ENCODE results near the gene UTRN. TPM values are rescaled to one million over a fixed set of nuclear protein-coding genes. Genes with fewer than 3 reads are reported as not detected.

UTRN gene
- total and polyA plus RNA-seq, 12 donors = 11.4 to 109 (median 84.4) TPM

DNA sequence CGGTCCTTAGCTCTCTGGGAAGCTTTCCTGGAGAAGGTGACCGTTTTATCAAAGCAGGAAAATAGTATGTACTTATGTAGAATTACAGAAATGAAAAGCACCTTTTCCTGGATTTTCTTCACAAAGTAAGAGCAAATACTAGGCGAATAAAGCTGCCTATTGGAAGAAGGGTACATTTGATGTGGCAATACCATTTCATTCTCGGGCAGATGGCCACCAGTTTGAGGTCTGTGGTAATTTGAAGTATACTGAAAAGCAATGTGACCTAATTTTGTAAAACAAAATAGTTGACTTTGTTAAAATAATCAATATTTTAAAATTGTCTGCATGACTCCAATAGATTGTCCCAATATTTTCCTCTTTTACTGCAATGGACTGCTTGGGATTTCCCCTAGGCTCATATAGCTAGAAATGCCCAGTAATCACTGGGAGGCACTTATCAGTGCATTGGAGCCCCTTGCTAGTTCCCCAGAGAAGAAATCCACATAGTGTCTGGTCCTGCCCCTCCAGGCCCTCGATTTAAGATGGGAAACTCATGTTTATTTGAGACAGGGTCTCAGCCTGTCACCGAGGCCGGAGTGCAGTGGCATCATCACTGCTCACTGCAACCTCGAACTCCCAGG lies 7.4 kb upstream of the UTRN start:
- H3K36me3 ChIP-seq = no peaks in the 10 kb centered on the region
- TF ChIP-seq, protein P1, sequence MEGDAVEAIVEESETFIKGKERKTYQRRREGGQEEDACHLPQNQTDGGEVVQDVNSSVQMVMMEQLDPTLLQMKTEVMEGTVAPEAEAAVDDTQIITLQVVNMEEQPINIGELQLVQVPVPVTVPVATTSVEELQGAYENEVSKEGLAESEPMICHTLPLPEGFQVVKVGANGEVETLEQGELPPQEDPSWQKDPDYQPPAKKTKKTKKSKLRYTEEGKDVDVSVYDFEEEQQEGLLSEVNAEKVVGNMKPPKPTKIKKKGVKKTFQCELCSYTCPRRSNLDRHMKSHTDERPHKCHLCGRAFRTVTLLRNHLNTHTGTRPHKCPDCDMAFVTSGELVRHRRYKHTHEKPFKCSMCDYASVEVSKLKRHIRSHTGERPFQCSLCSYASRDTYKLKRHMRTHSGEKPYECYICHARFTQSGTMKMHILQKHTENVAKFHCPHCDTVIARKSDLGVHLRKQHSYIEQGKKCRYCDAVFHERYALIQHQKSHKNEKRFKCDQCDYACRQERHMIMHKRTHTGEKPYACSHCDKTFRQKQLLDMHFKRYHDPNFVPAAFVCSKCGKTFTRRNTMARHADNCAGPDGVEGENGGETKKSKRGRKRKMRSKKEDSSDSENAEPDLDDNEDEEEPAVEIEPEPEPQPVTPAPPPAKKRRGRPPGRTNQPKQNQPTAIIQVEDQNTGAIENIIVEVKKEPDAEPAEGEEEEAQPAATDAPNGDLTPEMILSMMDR (IDR thresholded peaks at IDR 0.05) = no peak
- WGBS, 2 donors = 79 to 80% methylated on average over 8 of the region's 8 CpGs
- no peaks in the 10 kb centered on the region for H3K4me1 ChIP-seq
- ATAC-seq = no peak
- H3K27ac ChIP-seq = no peak overlapping the region
- no peak overlapping the region for H3K4me3 ChIP-seq
- intact Hi-C loops (cut with DNase I) = no loop called here
- H3K9me3 ChIP-seq = no peaks in the 10 kb centered on the region
- DNase-seq = no peak
- H3K27me3 ChIP-seq = no peaks in the 10 kb centered on the region

DNA sequence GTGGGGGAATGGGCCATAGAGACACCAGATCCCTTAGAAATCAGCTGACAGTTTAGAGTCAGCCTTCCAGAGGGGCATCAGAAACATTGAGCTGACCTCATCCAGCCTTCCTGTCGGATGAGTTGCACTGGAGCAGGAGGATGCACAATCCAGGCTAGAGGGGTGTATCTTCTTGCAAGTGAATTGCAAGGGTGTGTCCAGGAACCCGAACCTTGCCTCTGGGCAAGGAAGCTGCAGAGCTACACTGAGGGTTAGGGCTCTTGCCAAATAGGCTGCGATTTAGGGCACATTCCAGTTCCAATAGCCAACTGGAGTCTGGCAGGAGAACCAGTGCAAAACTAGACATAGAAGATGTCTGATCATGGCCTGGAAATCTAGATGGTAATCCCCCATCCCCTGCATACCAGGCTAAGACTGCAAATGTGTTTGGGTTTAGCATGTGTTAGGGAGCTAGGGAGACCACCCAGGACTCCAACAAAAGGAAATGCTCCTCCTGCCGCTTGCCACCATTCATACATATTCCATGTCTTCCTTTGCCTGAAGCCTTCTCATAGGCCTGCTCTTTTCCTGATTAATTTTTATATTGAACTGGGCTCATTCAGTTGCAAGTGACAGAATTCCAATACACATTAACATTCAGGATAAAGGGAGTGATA lies 6.3 kb upstream of the UTRN start:
- WGBS, 2 donors = 67 to 71% methylated on average over 4 of the region's 4 CpGs
- no peak overlapping the region for H3K27ac ChIP-seq
- H3K36me3 ChIP-seq = no peaks in the 10 kb centered on the region
- no peaks in the 10 kb centered on the region for H3K9me3 ChIP-seq
- TF ChIP-seq, protein P1 (IDR thresholded peaks at IDR 0.05) = no peak
- H3K4me3 ChIP-seq = no peak overlapping the region
- H3K27me3 ChIP-seq = no peaks in the 10 kb centered on the region
- DNase-seq (no peak), ATAC-seq (peak in 1 of 8 donors; percentile 25)
- peaks cover 0 to 6% (median 2%) of the 10 kb centered on the region in 9 donors for H3K4me1 ChIP-seq
- intact Hi-C loops (cut with DNase I) = loop anchor here in 1 of 10 donors (1.0 kb wide), 1 partner anchor 203 kb away; no protein-coding TSS in a partner anchor

DNA sequence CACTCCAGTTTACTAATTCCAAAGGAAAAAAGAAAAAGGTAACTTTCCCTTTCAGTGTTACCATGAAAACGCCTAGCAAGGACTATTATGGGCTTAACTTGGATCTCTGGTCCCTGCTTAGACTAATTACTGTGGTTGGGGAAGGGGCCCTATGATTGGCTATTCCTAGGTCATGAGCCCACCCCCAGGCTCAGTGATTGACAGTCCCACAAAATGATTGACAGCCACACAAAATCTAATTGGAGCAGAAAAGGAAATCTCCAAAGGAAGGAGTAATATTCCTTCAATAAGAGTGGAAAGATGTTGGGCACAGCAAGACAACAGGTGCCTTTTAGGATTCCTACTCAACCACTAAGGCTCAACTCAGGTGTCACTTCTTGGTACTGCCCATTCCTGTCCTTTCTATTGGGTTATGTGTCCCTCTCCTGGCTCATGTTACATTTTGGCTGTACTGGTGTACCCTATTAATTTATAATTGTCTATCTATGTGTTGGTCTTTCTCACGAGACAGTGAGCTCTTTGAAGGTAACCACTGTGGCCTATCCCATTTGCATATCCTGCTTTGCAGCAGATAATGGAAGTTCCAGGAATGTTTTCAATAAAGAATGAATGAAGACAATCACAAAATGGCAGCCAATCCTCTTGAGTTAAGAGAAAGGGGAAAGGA lies 5.5 kb upstream of the UTRN start:
- H3K4me1 ChIP-seq = peaks cover 0 to 11% (median 6%) of the 10 kb centered on the region in 9 donors
- DNase-seq (no peak), ATAC-seq (no peak)
- no peaks in the 10 kb centered on the region for H3K27me3 ChIP-seq
- H3K36me3 ChIP-seq = no peaks in the 10 kb centered on the region
- TF ChIP-seq, protein P1 (IDR thresholded peaks at IDR 0.05) = no peak
- no peak overlapping the region for H3K27ac ChIP-seq
- H3K4me3 ChIP-seq = no peak overlapping the region
- WGBS, 2 donors = 96 to 97% methylated on average over 2 of the region's 2 CpGs
- intact Hi-C loops (cut with DNase I) = loop anchor here in 7 of 10 donors (1.0 to 10.0 kb wide), 8 partner anchors 65 to 202 kb away; no protein-coding TSS in a partner anchor
- no peaks in the 10 kb centered on the region for H3K9me3 ChIP-seq

DNA sequence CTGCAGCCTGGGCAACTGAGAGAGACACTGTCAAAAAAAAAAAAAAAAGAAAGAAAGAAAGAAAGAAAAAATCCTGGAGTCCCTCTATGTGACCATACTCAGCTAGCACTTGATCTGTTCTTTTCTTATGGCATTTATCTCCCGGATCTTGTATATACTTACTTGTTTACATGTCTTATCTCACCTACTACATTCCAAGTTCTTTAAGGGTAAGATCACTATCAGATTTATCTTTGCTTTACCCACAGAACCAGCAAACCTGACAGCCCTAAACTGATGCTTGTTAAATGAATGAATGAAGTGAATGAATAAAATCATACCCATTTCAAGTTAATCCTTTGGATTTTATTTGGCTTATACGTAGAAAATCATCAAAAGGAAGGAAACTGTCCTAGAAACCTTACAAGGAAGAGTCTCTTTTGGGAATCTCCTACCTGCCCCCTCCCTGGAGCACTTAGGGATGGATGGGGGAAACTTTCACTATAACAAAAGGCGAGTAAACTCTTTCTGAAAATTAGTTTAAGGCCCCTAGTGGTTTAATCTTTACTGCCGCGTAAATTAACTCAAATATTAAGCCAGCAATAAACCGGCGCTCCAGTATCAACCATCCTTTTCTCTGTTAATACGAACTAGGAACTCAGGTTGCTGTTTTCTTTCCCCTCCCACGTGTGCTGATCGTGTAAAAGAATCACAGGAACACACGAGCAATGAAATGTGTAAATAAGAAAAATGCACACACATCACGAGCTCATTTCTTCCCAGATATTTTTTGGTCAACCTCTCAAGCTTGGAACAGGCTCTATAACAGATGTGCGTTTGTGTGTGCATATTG lies 1.3 kb upstream of the UTRN start:
- H3K4me1 ChIP-seq = peaks cover 0 to 24% (median 18%) of the 10 kb centered on the region in 9 donors
- no peak for DNase-seq
- H3K4me3 ChIP-seq = peak overlapping the region; percentile 67 to 96 (median 82)
- intact Hi-C loops (cut with DNase I) = loop anchor here in 9 of 10 donors (1.0 to 10.0 kb wide), 13 partner anchors 17 to 199 kb away; no protein-coding TSS in a partner anchor
- H3K9me3 ChIP-seq = no peaks in the 10 kb centered on the region
- ATAC-seq = no peak
- 10 to 12% methylated on average over 13 of the region's 13 CpGs for WGBS, 2 donors
- no peaks in the 10 kb centered on the region for H3K27me3 ChIP-seq
- H3K27ac ChIP-seq = peak overlapping the region; percentile 93 to 98 (median 96)
- peaks cover 0 to 4% (median 0%) of the 10 kb centered on the region in 9 donors for H3K36me3 ChIP-seq
- TF ChIP-seq, protein P1 (IDR thresholded peaks at IDR 0.05) = peak in 3 of 9 donors; percentile 3 to 21 (median 12)
